ENCODE data around the gene MYO18A.
A peak's percentile ranks its signal among the peaks of the same experiment; 100 is the strongest.

The MYO18A gene

GRCh38 chr17:29115961-29116803, 64.0 kb downstream of the MYO18A start:
- TF ChIP-seq, protein P1, sequence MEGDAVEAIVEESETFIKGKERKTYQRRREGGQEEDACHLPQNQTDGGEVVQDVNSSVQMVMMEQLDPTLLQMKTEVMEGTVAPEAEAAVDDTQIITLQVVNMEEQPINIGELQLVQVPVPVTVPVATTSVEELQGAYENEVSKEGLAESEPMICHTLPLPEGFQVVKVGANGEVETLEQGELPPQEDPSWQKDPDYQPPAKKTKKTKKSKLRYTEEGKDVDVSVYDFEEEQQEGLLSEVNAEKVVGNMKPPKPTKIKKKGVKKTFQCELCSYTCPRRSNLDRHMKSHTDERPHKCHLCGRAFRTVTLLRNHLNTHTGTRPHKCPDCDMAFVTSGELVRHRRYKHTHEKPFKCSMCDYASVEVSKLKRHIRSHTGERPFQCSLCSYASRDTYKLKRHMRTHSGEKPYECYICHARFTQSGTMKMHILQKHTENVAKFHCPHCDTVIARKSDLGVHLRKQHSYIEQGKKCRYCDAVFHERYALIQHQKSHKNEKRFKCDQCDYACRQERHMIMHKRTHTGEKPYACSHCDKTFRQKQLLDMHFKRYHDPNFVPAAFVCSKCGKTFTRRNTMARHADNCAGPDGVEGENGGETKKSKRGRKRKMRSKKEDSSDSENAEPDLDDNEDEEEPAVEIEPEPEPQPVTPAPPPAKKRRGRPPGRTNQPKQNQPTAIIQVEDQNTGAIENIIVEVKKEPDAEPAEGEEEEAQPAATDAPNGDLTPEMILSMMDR (IDR thresholded peaks at IDR 0.05; ENCODE audit: borderline replicate concordance, insufficient read depth, low read depth, low read length): peak; percentile 41; the same call in 1 of the 2 replicates
- no peak overlapping the region for H3K4me3 ChIP-seq (ENCODE audit: low read depth, low read length)

DNA sequence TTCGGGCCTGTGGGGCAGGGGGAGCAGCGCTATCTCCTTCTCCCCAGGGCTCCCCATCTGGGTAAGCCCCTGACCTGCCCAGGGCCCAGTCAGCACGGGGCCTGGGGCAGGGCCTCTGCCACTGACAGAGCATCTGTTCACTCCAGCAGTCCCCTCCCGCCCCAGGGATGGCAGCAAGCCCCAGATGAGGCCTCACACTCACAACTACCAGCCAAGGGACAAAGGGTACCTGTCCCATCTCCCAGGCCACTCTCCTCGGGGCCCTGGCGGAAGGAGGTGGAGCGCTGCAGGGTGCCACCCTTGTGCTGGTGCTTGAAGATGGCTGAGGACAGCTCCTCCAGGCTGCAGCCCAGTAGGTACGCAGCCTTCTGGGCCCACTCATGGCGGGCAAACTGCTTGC, 64.8 kb downstream of the MYO18A start:
- H3K4me3 ChIP-seq (ENCODE audit: low read depth, low read length): no peak overlapping the region
- TF ChIP-seq, protein P1 (IDR thresholded peaks at IDR 0.05; ENCODE audit: borderline replicate concordance, insufficient read depth, low read depth, low read length): no peak

DNA sequence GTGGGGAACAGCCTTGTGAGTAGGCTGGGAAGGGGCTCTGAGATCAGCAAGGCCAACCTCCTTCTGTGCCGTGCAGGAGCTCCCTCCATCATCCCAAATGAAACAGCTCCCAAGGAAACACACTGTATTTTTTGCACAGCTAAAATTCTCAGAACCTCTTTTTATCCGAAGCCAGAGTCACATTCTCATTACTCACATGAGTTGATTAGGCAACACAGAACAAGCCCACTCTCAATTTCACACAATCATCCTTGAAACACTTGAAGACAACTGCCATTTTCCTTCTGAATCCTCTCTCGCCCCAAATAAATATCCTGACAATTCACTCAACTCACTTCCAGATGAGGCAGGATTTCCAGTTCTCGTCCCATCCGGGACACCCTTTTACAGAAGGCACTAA, 66.1 kb downstream of the MYO18A start:
- H3K4me3 ChIP-seq (ENCODE audit: low read depth, low read length): no peak overlapping the region
- TF ChIP-seq, protein P1 (IDR thresholded peaks at IDR 0.05; ENCODE audit: borderline replicate concordance, insufficient read depth, low read depth, low read length): no peak

DNA sequence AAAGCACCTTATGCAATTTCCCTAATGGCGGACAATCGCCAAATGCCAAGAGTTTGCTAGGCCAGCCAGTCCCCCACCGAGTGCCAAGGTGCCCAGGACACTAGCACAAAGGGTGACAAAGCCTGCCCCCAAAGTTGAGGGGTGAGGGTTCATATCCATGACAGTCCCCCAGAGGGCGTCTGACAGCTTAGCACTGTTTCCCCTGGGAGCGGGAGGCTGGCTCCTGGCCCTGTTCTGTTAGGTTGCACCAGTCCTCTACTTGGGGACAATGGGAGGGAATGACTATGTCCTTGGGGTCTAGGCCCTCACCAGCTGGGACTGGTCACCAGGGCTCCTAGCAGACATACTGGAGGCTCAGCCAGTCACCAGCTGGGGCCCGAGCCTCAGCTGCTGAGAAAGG, 66.9 kb downstream of the MYO18A start:
- TF ChIP-seq, protein P1 (IDR thresholded peaks at IDR 0.05; ENCODE audit: borderline replicate concordance, insufficient read depth, low read depth, low read length): no peak
- no peak overlapping the region for H3K4me3 ChIP-seq (ENCODE audit: low read depth, low read length)

- TF ChIP-seq, protein P1 (IDR thresholded peaks at IDR 0.05; ENCODE audit: borderline replicate concordance, insufficient read depth, low read depth, low read length): no peak
- no peak overlapping the region for H3K4me3 ChIP-seq (ENCODE audit: low read depth, low read length)
Measured at GRCh38 chr17:29112771-29113295, 67.4 kb downstream of the MYO18A start.

GRCh38 chr17:29111816-29112499, 68.2 kb downstream of the MYO18A start:
- no peak overlapping the region for H3K4me3 ChIP-seq (ENCODE audit: low read depth, low read length)
- TF ChIP-seq, protein P1 (IDR thresholded peaks at IDR 0.05; ENCODE audit: borderline replicate concordance, insufficient read depth, low read depth, low read length): peak; percentile 98
